HepG2 (cell line): ENCODE results near the gene TMEM156. TPM values are rescaled to one million over a fixed set of nuclear protein-coding genes. Genes with fewer than 3 reads are reported as not detected.

Source experiments
- ATAC-seq: fragments of 200-7000 bp; cut with Tn5 transposase; 3 replicates; pipeline ENCODE4 v1.9.1; 2020; ENCODE audit warnings: mild to moderate bottlenecking, moderate library complexity
- BruUV-seq: library from RNA; stranded (reverse); fragments of 400-500 nt; replicated peaks from 2 replicates; lab custom pipeline; 2021; lab: Mats Ljungman, UMichigan
- CTCF ChIA-PET: fragments of 300-600 bp; formaldehyde crosslinking; extraction: SDS; loops from one replicate; lab custom pipeline; 2021; ENCODE audit warnings: low total read pairs, inconsistent platforms, low intra/inter-chr PET ratio; lab: Yijun Ruan, JAX
- POLR2A ChIA-PET: fragments of 350-600 bp; sonication (Branson Sonifier 250); formaldehyde crosslinking; loops from one replicate; lab custom pipeline; 2020; ENCODE audit warnings: antibody characterized with exemption, inconsistent platforms; lab: Yijun Ruan, JAX
- DNase-seq: peaks from one replicate; pipeline ENCODE4 v3.0.0-alpha.2; 2015; ENCODE audit warnings: low spot score
- FAIRE-seq: peaks from 3 replicates; lab custom pipeline; 2011; peaks lifted over from hg19 to GRCh38; lab: Jason Lieb, UNC
- H2AFZ ChIP-seq: one replicate; pipeline ENCODE4 v1.6.1; 2011; ENCODE audit warnings: low read length, inconsistent platforms
- H3K27ac ChIP-seq: fragments of 300-600 bp; 3 replicates; pipeline ENCODE4 v1.8.0; 2011; ENCODE audit warnings: mixed run types, mild to moderate bottlenecking, mixed read lengths, low read length, inconsistent platforms; ENCODE audit not compliant: insufficient read depth; ENCODE audit errors: extremely low read length
- H3K27me3 ChIP-seq, 2 experiments: fragments of 200-600 bp in 1 of 2; 2 replicates in 1 of 2; 3 replicates in 1 of 2; pipeline versions ENCODE4 v1.6.0 to v1.8.0; 2011; ENCODE audit warnings: low read length in 2 of 2, mild to moderate bottlenecking in 2 of 2, moderate library complexity in 2 of 2, inconsistent platforms in 1 of 2; ENCODE audit not compliant: insufficient read depth in 2 of 2, control insufficient read depth in 1 of 2
- H3K36me3 ChIP-seq, 2 experiments: fragments of 200-600 bp in 1 of 2; replicated peaks in 1 of 2; 2 replicates in 1 of 2; 3 replicates in 1 of 2; pipeline versions ENCODE4 v1.5.1 to v1.8.0; 2011; ENCODE audit warnings: low read length in 2 of 2, inconsistent platforms in 1 of 2; ENCODE audit not compliant: insufficient read depth in 2 of 2, control insufficient read depth in 1 of 2
- H3K4me1 ChIP-seq: 2 replicates; pipeline ENCODE4 v1.5.1; 2012; ENCODE audit warnings: low read length, inconsistent platforms; ENCODE audit not compliant: insufficient read depth
- H3K4me2 ChIP-seq: 2 replicates; pipeline ENCODE4 v1.6.0; 2011; ENCODE audit warnings: low read depth, low read length, inconsistent platforms
- H3K4me3 ChIP-seq, 3 experiments: fragments of 200-600 bp in 1 of 3; sonication (generic), shearing (Covaris generic) in 1 of 3; replicated peaks in 1 of 3; 2 replicates each; pipeline ENCODE4 v1.5.1; 2011 to 2016; ENCODE audit warnings: low read length in 3 of 3, inconsistent platforms in 2 of 3, low read depth in 2 of 3, mild to moderate bottlenecking in 2 of 3, control low read depth in 1 of 3, mixed read lengths in 1 of 3; ENCODE audit not compliant: insufficient read depth in 1 of 3
- H3K79me2 ChIP-seq: one replicate; pipeline ENCODE4 v1.6.1; 2011; ENCODE audit warnings: low read length, inconsistent platforms; ENCODE audit not compliant: insufficient read depth
- H3K9ac ChIP-seq: 2 replicates; pipeline ENCODE4 v1.6.0; 2011; ENCODE audit warnings: mild to moderate bottlenecking, low read depth, low read length, inconsistent platforms; ENCODE audit not compliant: insufficient read depth
- H3K9me3 ChIP-seq: 2 replicates; pipeline ENCODE4 v1.5.1; 2012; ENCODE audit warnings: mild to moderate bottlenecking, low read length
- H4K20me1 ChIP-seq: 2 replicates; pipeline ENCODE4 v1.6.0; 2011; ENCODE audit warnings: inconsistent platforms, mild to moderate bottlenecking, low read length, moderate library complexity; ENCODE audit not compliant: insufficient read depth
- CBX2 ChIP-seq, 2 experiments: fragments of 200-600 bp in 1 of 2; sonication (generic); formaldehyde crosslinking in 1 of 2; IDR thresholded peaks; 2 replicates each; pipeline versions ENCODE4 v1.7.0 to v1.8.1; 2018 to 2022; ENCODE audit warnings: low read depth in 2 of 2, low read length in 1 of 2, mild to moderate bottlenecking in 1 of 2, missing genetic modification reagents in 1 of 2
- CEBPZ ChIP-seq: IDR thresholded peaks from 2 replicates; pipeline ENCODE4 v1.6.1; 2012; ENCODE audit warnings: low read length, improper control_type of control experiment
- MBD4 ChIP-seq: IDR thresholded peaks from 2 replicates; pipeline ENCODE4 v1.6.1; 2012; ENCODE audit warnings: low read length, inconsistent platforms, borderline replicate concordance
- MIER2 ChIP-seq: IDR thresholded peaks from 2 replicates; pipeline ENCODE4 v1.6.1; 2016; ENCODE audit warnings: missing biosample characterization, missing genetic modification reagents
- ZBTB38 ChIP-seq: sonication (generic); formaldehyde crosslinking; IDR thresholded peaks from 2 replicates; pipeline ENCODE4 v1.5.1; 2020; ENCODE audit warnings: mild to moderate bottlenecking, missing genetic modification reagents
- ZGPAT ChIP-seq: IDR thresholded peaks from 2 replicates; pipeline ENCODE4 v1.6.1; 2016; ENCODE audit warnings: mild to moderate bottlenecking
- ZNF335 ChIP-seq: sonication (generic); formaldehyde crosslinking; IDR thresholded peaks from 2 replicates; pipeline ENCODE4 v1.4.0; 2020; ENCODE audit warnings: missing genetic modification reagents
- ZSCAN25 ChIP-seq: sonication (generic); formaldehyde crosslinking; IDR thresholded peaks from 2 replicates; pipeline ENCODE4 v1.8.0; 2022; ENCODE audit warnings: mild to moderate bottlenecking, missing genetic modification reagents
- WGBS: methylation state at CpG from one replicate; pipeline ENCODE4 v1.1.6; 2017; ENCODE audit warnings: low lambda C conversion rate; 5-methylcytosine and 5-hydroxymethylcytosine counted together
- in situ Hi-C: cut with HindIII; loops from 2 replicates; pipeline ENCODE4 v1.10.0; 2017; ENCODE audit warnings: low pct_unique_long_range_greater_than_20kb; ENCODE audit not compliant: extremely low pct_ligation_motif_present
- intact Hi-C: fragments of 100-400 bp; cut with micrococcal nuclease; formaldehyde crosslinking; loops from one replicate; pipeline ENCODE4 v1.10.0; 2022; ENCODE audit not compliant: unreplicated experiment
- polyA plus RNA-seq, 8 experiments: library from polyadenylated mRNA; depleted of rRNA in 3 of 8; stranded (reverse) in 7 of 8; unstranded in 1 of 8; fragments of >200 nt; fragmentation: Illumina TruSeq in 4 of 8; extraction: Trizol in 4 of 8; gene quantifications; 2 replicates each; pipeline versions ENCODE4 v1.2.1 to v1.2.3, GENCODE V29; 2011 to 2016; ENCODE audit warnings: low read depth in 4 of 8, missing spikeins in 1 of 8, mixed read lengths in 1 of 8; ENCODE audit not compliant: insufficient read depth in 1 of 8
- total RNA-seq, 5 experiments: library from RNA; depleted of rRNA; stranded (reverse); fragments of >200 nt; fragmentation: Illumina TruSeq; extraction: Trizol; gene quantifications; 2 replicates each; pipeline ENCODE4 v1.2.3, GENCODE V29; 2016; ENCODE audit warnings: low read depth in 1 of 5
- TF ChIP-seq, protein P1 (sequence below): sonication (generic); formaldehyde crosslinking; IDR thresholded peaks from 2 replicates; pipeline ENCODE4 v1.4.0; 2020; ENCODE audit warnings: missing genetic modification reagents

TMEM156 gene
- total and polyA plus RNA-seq, 2 of the 13 experiments (the other 11 are each of a cell fraction or from before 2014, with no cell fraction given) = 1.6 TPM; not detected in 1

- Histone ChIP-seq H3K9me3 (no peaks in the 10 kb centered on the region), H3K9ac (no peak overlapping the region), H4K20me1 (no peaks in the 10 kb centered on the region), H3K27me3 (no peaks in the 10 kb centered on the region), H3K4me2 (no peak overlapping the region), H3K79me2 (no peaks in the 10 kb centered on the region), H3K4me1 (no peaks in the 10 kb centered on the region), H2AFZ (no peak overlapping the region), H3K36me3 (peaks cover 18 to 63% of the 10 kb centered on the region in 2 experiments), H3K4me3 (no peak overlapping the region), H3K27ac (no peak overlapping the region)
- intact Hi-C loops = no loop called here
- no peak for DNase-seq
- TF ChIP-seq MIER2 (CRISPR knock-in tag) = no peak
- TF ChIP-seq ZGPAT (CRISPR knock-in tag) = no peak
- no peak for TF ChIP-seq MBD4
- TF ChIP-seq CEBPZ = no peak
- TF ChIP-seq ZBTB38 (CRISPR knock-in tag) = no peak
- TF ChIP-seq ZNF335 (CRISPR knock-in tag) = no peak
- TF ChIP-seq, protein P1, sequence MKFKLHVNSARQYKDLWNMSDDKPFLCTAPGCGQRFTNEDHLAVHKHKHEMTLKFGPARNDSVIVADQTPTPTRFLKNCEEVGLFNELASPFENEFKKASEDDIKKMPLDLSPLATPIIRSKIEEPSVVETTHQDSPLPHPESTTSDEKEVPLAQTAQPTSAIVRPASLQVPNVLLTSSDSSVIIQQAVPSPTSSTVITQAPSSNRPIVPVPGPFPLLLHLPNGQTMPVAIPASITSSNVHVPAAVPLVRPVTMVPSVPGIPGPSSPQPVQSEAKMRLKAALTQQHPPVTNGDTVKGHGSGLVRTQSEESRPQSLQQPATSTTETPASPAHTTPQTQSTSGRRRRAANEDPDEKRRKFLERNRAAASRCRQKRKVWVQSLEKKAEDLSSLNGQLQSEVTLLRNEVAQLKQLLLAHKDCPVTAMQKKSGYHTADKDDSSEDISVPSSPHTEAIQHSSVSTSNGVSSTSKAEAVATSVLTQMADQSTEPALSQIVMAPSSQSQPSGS (CRISPR knock-in tag) = no peak
- no peak for TF ChIP-seq ZSCAN25
- TF ChIP-seq CBX2 (IDR thresholded peaks at IDR 0.05; ENCODE audit: low read depth, low read length) = no peak
- no peak for TF ChIP-seq CBX2 (CRISPR knock-in tag; IDR thresholded peaks at IDR 0.05; ENCODE audit: low read depth)
- in situ Hi-C loops = no loop called here
- WGBS = 98% methylated on average over 6 of the region's 6 CpGs
- no TSS peak for BruUV-seq
- FAIRE-seq = no peak
- POLR2A ChIA-PET = no interaction called here
- CTCF ChIA-PET = no interaction called here
- ATAC-seq = no peak
These were observed 111.5 kb downstream of the TMEM156 start for GRCh38 chr4:38920677-38921076.
